ENCODE data around the gene CENPS.
"Not testable (repeated sequence)": the region's sequence is repeated elsewhere in the genome, so short reads cannot be mapped to it uniquely, and the experiment has no call there.

CENPS gene

GRCh38 chr1:10419351-10419750 lies 10.9 kb upstream of the CENPS start:
- CTCF ChIA-PET: no interaction called here
- DNase-seq (ENCODE audit: extremely low spot score): no peak
- POLR2A ChIA-PET: no interaction called here
- TF ChIP-seq ARNT (IDR thresholded peaks at IDR 0.05) (no peak), BHLHE40 (IDR thresholded peaks at IDR 0.05; ENCODE audit: borderline replicate concordance) (no peak), ELF4 (IDR thresholded peaks at IDR 0.05) (no peak), SP1 (IDR thresholded peaks at IDR 0.05) (no peak), HDGF (IDR thresholded peaks at IDR 0.05; ENCODE audit: borderline replicate concordance) (no peak), PKNOX1 (IDR thresholded peaks at IDR 0.05) (no peak)

GRCh38 chr1:10421637-10422036 lies 8.6 kb upstream of the CENPS start:
- DNase-seq (ENCODE audit: extremely low spot score): no peak
- TF ChIP-seq FOXK2 (IDR thresholded peaks at IDR 0.05) (no peak), NFRKB (IDR thresholded peaks at IDR 0.05) (no peak), L3MBTL2 (conservative IDR thresholded peaks at IDR 0.05) (no peak), ELF4 (IDR thresholded peaks at IDR 0.05) (no peak)
- ChIA-PET POLR2A (interaction anchor here (1.2 kb wide), 1 partner anchor 9 kb away, joined by 3 read pairs; no protein-coding TSS in a partner anchor), CTCF (no interaction called here)

- ChIA-PET POLR2A (interaction anchor here (0.8 kb wide), 1 partner anchor 26 kb away, joined by 3 read pairs; no protein-coding TSS in a partner anchor), CTCF (interaction anchor here (0.6 kb wide), 1 partner anchor 47 kb away, joined by 4 read pairs; no protein-coding TSS in a partner anchor)
- DNase-seq (ENCODE audit: extremely low spot score): no peak
- no peak for TF ChIP-seq FOXM1 (IDR thresholded peaks at IDR 0.05; ENCODE audit: borderline replicate concordance)
- no peak for TF ChIP-seq FOXK2 (IDR thresholded peaks at IDR 0.05)
- no peak for TF ChIP-seq L3MBTL2 (conservative IDR thresholded peaks at IDR 0.05)
Measured at GRCh38 chr1:10424034-10424433, 6.2 kb upstream of the CENPS start.

GRCh38 chr1:10424651-10425050 lies 5.6 kb upstream of the CENPS start:
- POLR2A ChIA-PET: interaction anchor here (0.8 kb wide), 1 partner anchor 26 kb away, joined by 3 read pairs; no protein-coding TSS in a partner anchor
- CTCF ChIA-PET: interaction anchor here (0.6 kb wide), 1 partner anchor 47 kb away, joined by 4 read pairs; no protein-coding TSS in a partner anchor
- no peak for TF ChIP-seq SUZ12 (IDR thresholded peaks at IDR 0.05)
- no peak for TF ChIP-seq BHLHE40 (IDR thresholded peaks at IDR 0.05; ENCODE audit: borderline replicate concordance)
- no peak for TF ChIP-seq LEF1 (IDR thresholded peaks at IDR 0.05; ENCODE audit: borderline replicate concordance)
- no peak for TF ChIP-seq ELF4 (IDR thresholded peaks at IDR 0.05)
- no peak for TF ChIP-seq HDGF (IDR thresholded peaks at IDR 0.05; ENCODE audit: borderline replicate concordance)
- no peak for TF ChIP-seq SP1 (IDR thresholded peaks at IDR 0.05)
- no peak for TF ChIP-seq ZNF384 (IDR thresholded peaks at IDR 0.05)
- no peak for TF ChIP-seq NFRKB (IDR thresholded peaks at IDR 0.05)
- TF ChIP-seq PKNOX1 (IDR thresholded peaks at IDR 0.05): no peak
- no peak for TF ChIP-seq FOXK2 (IDR thresholded peaks at IDR 0.05)
- no peak for TF ChIP-seq CTBP1 (IDR thresholded peaks at IDR 0.05; ENCODE audit: borderline replicate concordance)
- no peak for TF ChIP-seq FOXA1 (IDR thresholded peaks at IDR 0.05)
- TF ChIP-seq TARDBP (IDR thresholded peaks at IDR 0.05): no peak
- TF ChIP-seq ARNT (IDR thresholded peaks at IDR 0.05): no peak
- TF ChIP-seq FOXM1 (IDR thresholded peaks at IDR 0.05; ENCODE audit: borderline replicate concordance): no peak
- no peak for DNase-seq (ENCODE audit: extremely low spot score)

GRCh38 chr1:10425826-10426534 lies 4.3 kb upstream of the CENPS start:
- DNase-seq (ENCODE audit: extremely low spot score); POLR2A ChIA-PET: not testable (repeated sequence)
- CTCF ChIA-PET: interaction anchor here (0.6 kb wide), 1 partner anchor 48 kb away, joined by 3 read pairs; no protein-coding TSS in a partner anchor
- TF ChIP-seq PKNOX1 (IDR thresholded peaks at IDR 0.05): 0 out of 2 replicates have a peak, but pooled peaks have one; percentile 16

GRCh38 chr1:10426535-10426848 lies 3.7 kb upstream of the CENPS start:
- POLR2A ChIA-PET; CTCF ChIA-PET; DNase-seq (ENCODE audit: extremely low spot score): not testable (repeated sequence)

- no peak for TF ChIP-seq ELF4 (IDR thresholded peaks at IDR 0.05)
- TF ChIP-seq LEF1 (IDR thresholded peaks at IDR 0.05; ENCODE audit: borderline replicate concordance): no peak
- no peak for TF ChIP-seq PKNOX1 (IDR thresholded peaks at IDR 0.05)
- TF ChIP-seq HDGF (IDR thresholded peaks at IDR 0.05; ENCODE audit: borderline replicate concordance): no peak
- TF ChIP-seq CTBP1 (IDR thresholded peaks at IDR 0.05; ENCODE audit: borderline replicate concordance): no peak
- TF ChIP-seq ARNT (IDR thresholded peaks at IDR 0.05): no peak
- no peak for TF ChIP-seq FOXK2 (IDR thresholded peaks at IDR 0.05)
- no peak for TF ChIP-seq SP1 (IDR thresholded peaks at IDR 0.05)
- no peak for TF ChIP-seq NFRKB (IDR thresholded peaks at IDR 0.05)
- TF ChIP-seq SUZ12 (IDR thresholded peaks at IDR 0.05): no peak
- no peak for TF ChIP-seq TARDBP (IDR thresholded peaks at IDR 0.05)
- TF ChIP-seq BHLHE40 (IDR thresholded peaks at IDR 0.05; ENCODE audit: borderline replicate concordance): no peak
- TF ChIP-seq FOXM1 (IDR thresholded peaks at IDR 0.05; ENCODE audit: borderline replicate concordance): no peak
- no peak for DNase-seq (ENCODE audit: extremely low spot score)
- POLR2A ChIA-PET: interaction anchor here (0.8 to 3.4 kb wide), 4 partner anchors 29 to 219 kb away, joined by 3 to 26 read pairs (median 6); partner anchors contain the start of genes DFFA, KIF1B and PGD
- CTCF ChIA-PET: interaction anchor here (0.6 to 3.3 kb wide), 6 partner anchors 23 to 644 kb away, joined by 3 to 32 read pairs (median 3); no protein-coding TSS in a partner anchor
Measured at GRCh38 chr1:10428984-10429383, 1.2 kb upstream of the CENPS start.
